HepG2 (cell line): ENCODE data around the gene C20orf96. TPM values are rescaled to one million over a fixed set of nuclear protein-coding genes. Genes with fewer than 3 reads are reported as not detected.

Source experiments
- ARNTL ChIP-seq: sonication (generic); formaldehyde crosslinking; IDR thresholded peaks from 2 replicates; pipeline ENCODE4 v1.4.0; 2020; ENCODE audit warnings: mild to moderate bottlenecking, missing genetic modification reagents
- BRCA1 ChIP-seq: sonication (generic); formaldehyde crosslinking; IDR thresholded peaks from 2 replicates; pipeline ENCODE4 v1.4.0; 2020; ENCODE audit warnings: missing genetic modification reagents
- CBX5 ChIP-seq: sonication (generic); formaldehyde crosslinking; IDR thresholded peaks from 2 replicates; pipeline ENCODE4 v1.4.0; 2020; ENCODE audit warnings: missing genetic modification reagents, borderline replicate concordance
- CHD2 ChIP-seq: IDR thresholded peaks from 2 replicates; pipeline ENCODE4 v1.6.1; 2011; ENCODE audit warnings: low read depth, low read length, improper control_type of control experiment
- MYNN ChIP-seq: sonication (generic); formaldehyde crosslinking; IDR thresholded peaks from 2 replicates; pipeline ENCODE4 v1.4.0; 2020; ENCODE audit warnings: mild to moderate bottlenecking, low read depth, missing genetic modification reagents
- PCBP1 ChIP-seq: fragments of 200-400 bp; formaldehyde crosslinking; IDR thresholded peaks from 2 replicates; pipeline ENCODE4 v1.6.1; 2017; ENCODE audit warnings: mild to moderate bottlenecking, low read depth, low read length, borderline replicate concordance
- PRPF4 ChIP-seq: fragments of 200-400 bp; formaldehyde crosslinking; IDR thresholded peaks from 2 replicates; pipeline ENCODE4 v1.6.1; 2016; ENCODE audit warnings: low read length, low read depth; ENCODE audit not compliant: poor library complexity, severe bottlenecking
- TBL1XR1 ChIP-seq: fragments of 150-350 bp; IDR thresholded peaks from 2 replicates; pipeline ENCODE4 v1.6.1; 2014; ENCODE audit warnings: borderline replicate concordance, low read length; ENCODE audit not compliant: partially characterized antibody
- ZNF160 ChIP-seq: sonication (generic); formaldehyde crosslinking; IDR thresholded peaks from 2 replicates; pipeline ENCODE4 v1.8.0; 2022; ENCODE audit warnings: mild to moderate bottlenecking, inconsistent platforms, missing genetic modification reagents
- ZNF383 ChIP-seq: sonication (generic); formaldehyde crosslinking; IDR thresholded peaks from 2 replicates; pipeline ENCODE4 v1.4.0; 2020; ENCODE audit warnings: missing genetic modification reagents, mild to moderate bottlenecking, borderline replicate concordance
- ZNF441 ChIP-seq: sonication (generic); formaldehyde crosslinking; IDR thresholded peaks from 2 replicates; pipeline ENCODE4 v1.7.0; 2021; ENCODE audit warnings: missing genetic modification reagents, borderline replicate concordance
- polyA plus RNA-seq, 8 experiments: library from polyadenylated mRNA; depleted of rRNA in 3 of 8; stranded (reverse) in 7 of 8; unstranded in 1 of 8; fragments of >200 nt; fragmentation: Illumina TruSeq in 4 of 8; extraction: Trizol in 4 of 8; gene quantifications; 2 replicates each; pipeline versions ENCODE4 v1.2.1 to v1.2.3, GENCODE V29; 2011 to 2016; ENCODE audit warnings: low read depth in 4 of 8, missing spikeins in 1 of 8, mixed read lengths in 1 of 8; ENCODE audit not compliant: insufficient read depth in 1 of 8
- total RNA-seq, 5 experiments: library from RNA; depleted of rRNA; stranded (reverse); fragments of >200 nt; fragmentation: Illumina TruSeq; extraction: Trizol; gene quantifications; 2 replicates each; pipeline ENCODE4 v1.2.3, GENCODE V29; 2016; ENCODE audit warnings: low read depth in 1 of 5
- TF ChIP-seq, protein P1 (sequence below): sonication (generic); formaldehyde crosslinking; IDR thresholded peaks from 2 replicates; pipeline ENCODE4 v1.8.1; 2022; ENCODE audit warnings: low read depth, mild to moderate bottlenecking, missing genetic modification reagents
- TF ChIP-seq, protein P2 (sequence below): sonication (generic); formaldehyde crosslinking; IDR thresholded peaks from 2 replicates; pipeline ENCODE4 v1.4.0; 2020; ENCODE audit warnings: mild to moderate bottlenecking, missing genetic modification reagents
- TF ChIP-seq, protein P3 (sequence below): sonication (generic); formaldehyde crosslinking; IDR thresholded peaks from 2 replicates; pipeline ENCODE4 v1.4.0; 2020; ENCODE audit warnings: mild to moderate bottlenecking, missing genetic modification reagents
- TF ChIP-seq, protein P4 (sequence below): sonication (generic); formaldehyde crosslinking; IDR thresholded peaks from 2 replicates; pipeline ENCODE4 v1.8.1; 2023; ENCODE audit warnings: mild to moderate bottlenecking, inconsistent platforms, moderate library complexity, missing genetic modification reagents, borderline replicate concordance
- TF ChIP-seq, protein P5 (sequence below): sonication (generic); formaldehyde crosslinking; IDR thresholded peaks from 2 replicates; pipeline ENCODE4 v1.8.1; 2023; ENCODE audit warnings: missing genetic modification reagents, mild to moderate bottlenecking, borderline replicate concordance
- TF ChIP-seq, protein P6 (sequence below): sonication (generic); formaldehyde crosslinking; conservative IDR thresholded peaks from 2 replicates; pipeline ENCODE4 v1.5.0; 2020; ENCODE audit warnings: missing genetic modification reagents

Gene C20orf96
- total and polyA plus RNA-seq, 2 of the 13 experiments (the other 11 are each of a cell fraction or from before 2014, with no cell fraction given): 3.8 to 20.6 TPM

DNA sequence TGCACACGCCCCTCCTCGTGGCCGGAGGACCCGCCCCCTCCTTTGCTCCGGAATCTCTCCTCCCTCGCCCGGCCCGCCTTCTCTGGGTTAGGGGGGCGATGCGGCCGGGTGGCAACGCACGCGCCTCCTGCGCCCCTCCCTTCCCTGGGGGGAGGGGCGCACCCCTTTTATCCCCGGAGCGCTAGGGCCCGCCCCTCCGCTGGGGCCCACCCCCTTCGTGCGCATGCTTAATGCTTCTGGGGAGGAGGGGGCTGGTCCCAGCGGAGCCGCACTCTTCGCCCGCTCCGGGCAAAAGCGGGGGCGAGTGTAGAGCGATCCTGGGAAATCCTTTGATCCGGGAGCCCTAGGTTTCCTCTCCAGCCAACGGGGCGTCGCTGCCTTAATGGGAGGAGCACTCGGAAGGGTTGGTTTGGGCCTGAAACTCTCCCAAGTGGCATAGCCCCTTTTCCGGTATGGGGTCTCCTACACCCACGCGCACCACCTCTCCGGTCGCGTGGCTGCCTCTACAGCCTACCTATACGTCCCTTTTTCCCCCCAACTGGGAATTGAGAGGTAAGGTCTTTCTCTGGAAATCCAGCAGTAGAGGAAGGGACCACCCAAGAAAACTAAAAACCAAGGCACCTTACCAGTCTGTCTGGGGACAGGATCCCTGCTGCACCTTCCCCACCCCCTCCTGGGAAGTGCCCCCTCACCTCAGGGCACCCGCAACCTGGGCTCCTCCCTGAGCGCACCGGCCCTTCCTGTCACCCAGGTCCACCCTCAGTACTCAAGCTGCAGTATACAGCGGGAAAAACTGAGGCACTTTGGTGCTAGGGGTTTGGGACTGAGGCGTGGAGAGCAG is 36.9 kb upstream of the C20orf96 start (continued):
- TF ChIP-seq PCBP1: peak; percentile 97; the same call in 1 of the 2 replicates
- no peak for TF ChIP-seq PRPF4
- TF ChIP-seq CBX5 (CRISPR knock-in tag): no peak; the same call in 1 of the 2 replicates
- no peak for TF ChIP-seq MYNN (CRISPR knock-in tag)
- peak; percentile 54 for TF ChIP-seq TBL1XR1
- TF ChIP-seq CHD2: peak; percentile 67; the same call in 1 of the 2 replicates
- TF ChIP-seq, protein P1, sequence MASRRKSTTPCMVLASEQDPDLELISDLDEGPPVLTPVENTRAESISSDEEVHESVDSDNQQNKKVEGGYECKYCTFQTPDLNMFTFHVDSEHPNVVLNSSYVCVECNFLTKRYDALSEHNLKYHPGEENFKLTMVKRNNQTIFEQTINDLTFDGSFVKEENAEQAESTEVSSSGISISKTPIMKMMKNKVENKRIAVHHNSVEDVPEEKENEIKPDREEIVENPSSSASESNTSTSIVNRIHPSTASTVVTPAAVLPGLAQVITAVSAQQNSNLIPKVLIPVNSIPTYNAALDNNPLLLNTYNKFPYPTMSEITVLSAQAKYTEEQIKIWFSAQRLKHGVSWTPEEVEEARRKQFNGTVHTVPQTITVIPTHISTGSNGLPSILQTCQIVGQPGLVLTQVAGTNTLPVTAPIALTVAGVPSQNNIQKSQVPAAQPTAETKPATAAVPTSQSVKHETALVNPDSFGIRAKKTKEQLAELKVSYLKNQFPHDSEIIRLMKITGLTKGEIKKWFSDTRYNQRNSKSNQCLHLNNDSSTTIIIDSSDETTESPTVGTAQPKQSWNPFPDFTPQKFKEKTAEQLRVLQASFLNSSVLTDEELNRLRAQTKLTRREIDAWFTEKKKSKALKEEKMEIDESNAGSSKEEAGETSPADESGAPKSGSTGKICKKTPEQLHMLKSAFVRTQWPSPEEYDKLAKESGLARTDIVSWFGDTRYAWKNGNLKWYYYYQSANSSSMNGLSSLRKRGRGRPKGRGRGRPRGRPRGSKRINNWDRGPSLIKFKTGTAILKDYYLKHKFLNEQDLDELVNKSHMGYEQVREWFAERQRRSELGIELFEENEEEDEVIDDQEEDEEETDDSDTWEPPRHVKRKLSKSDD (CRISPR knock-in tag): no peak; the same call in 1 of the 2 replicates
- TF ChIP-seq, protein P2, sequence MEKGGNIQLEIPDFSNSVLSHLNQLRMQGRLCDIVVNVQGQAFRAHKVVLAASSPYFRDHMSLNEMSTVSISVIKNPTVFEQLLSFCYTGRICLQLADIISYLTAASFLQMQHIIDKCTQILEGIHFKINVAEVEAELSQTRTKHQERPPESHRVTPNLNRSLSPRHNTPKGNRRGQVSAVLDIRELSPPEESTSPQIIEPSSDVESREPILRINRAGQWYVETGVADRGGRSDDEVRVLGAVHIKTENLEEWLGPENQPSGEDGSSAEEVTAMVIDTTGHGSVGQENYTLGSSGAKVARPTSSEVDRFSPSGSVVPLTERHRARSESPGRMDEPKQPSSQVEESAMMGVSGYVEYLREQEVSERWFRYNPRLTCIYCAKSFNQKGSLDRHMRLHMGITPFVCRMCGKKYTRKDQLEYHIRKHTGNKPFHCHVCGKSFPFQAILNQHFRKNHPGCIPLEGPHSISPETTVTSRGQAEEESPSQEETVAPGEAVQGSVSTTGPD (CRISPR knock-in tag): no peak
- 0 out of 2 replicates have a peak, but pooled peaks have one; percentile 18 for TF ChIP-seq ZNF441
- TF ChIP-seq, protein P3, sequence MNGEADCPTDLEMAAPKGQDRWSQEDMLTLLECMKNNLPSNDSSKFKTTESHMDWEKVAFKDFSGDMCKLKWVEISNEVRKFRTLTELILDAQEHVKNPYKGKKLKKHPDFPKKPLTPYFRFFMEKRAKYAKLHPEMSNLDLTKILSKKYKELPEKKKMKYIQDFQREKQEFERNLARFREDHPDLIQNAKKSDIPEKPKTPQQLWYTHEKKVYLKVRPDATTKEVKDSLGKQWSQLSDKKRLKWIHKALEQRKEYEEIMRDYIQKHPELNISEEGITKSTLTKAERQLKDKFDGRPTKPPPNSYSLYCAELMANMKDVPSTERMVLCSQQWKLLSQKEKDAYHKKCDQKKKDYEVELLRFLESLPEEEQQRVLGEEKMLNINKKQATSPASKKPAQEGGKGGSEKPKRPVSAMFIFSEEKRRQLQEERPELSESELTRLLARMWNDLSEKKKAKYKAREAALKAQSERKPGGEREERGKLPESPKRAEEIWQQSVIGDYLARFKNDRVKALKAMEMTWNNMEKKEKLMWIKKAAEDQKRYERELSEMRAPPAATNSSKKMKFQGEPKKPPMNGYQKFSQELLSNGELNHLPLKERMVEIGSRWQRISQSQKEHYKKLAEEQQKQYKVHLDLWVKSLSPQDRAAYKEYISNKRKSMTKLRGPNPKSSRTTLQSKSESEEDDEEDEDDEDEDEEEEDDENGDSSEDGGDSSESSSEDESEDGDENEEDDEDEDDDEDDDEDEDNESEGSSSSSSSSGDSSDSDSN (CRISPR knock-in tag): no peak; the same call in 1 of the 2 replicates
- TF ChIP-seq, protein P4, sequence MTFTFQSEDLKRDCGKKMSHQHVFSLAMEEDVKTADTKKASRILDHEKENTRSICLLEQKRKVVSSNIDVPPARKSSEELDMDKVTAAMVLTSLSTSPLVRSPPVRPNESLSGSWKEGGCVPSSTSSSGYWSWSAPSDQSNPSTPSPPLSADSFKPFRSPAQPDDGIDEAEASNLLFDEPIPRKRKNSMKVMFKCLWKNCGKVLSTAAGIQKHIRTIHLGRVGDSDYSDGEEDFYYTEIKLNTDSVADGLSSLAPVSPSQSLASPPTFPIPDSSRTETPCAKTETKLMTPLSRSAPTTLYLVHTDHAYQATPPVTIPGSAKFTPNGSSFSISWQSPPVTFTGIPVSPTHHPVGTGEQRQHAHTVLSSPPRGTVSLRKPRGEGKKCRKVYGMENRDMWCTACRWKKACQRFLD (CRISPR knock-in tag): no peak
- TF ChIP-seq ARNTL (CRISPR knock-in tag): peak; percentile 97
- peak; percentile 6; the same call in 1 of the 2 replicates for TF ChIP-seq ZNF160
- TF ChIP-seq, protein P5, sequence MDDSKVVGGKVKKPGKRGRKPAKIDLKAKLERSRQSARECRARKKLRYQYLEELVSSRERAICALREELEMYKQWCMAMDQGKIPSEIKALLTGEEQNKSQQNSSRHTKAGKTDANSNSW (CRISPR knock-in tag): 0 out of 2 replicates have a peak, but pooled peaks have one; percentile 64
- no peak for TF ChIP-seq ZNF383 (CRISPR knock-in tag)
- TF ChIP-seq BRCA1 (CRISPR knock-in tag): no peak; the same call in 1 of the 2 replicates
- TF ChIP-seq, protein P6, sequence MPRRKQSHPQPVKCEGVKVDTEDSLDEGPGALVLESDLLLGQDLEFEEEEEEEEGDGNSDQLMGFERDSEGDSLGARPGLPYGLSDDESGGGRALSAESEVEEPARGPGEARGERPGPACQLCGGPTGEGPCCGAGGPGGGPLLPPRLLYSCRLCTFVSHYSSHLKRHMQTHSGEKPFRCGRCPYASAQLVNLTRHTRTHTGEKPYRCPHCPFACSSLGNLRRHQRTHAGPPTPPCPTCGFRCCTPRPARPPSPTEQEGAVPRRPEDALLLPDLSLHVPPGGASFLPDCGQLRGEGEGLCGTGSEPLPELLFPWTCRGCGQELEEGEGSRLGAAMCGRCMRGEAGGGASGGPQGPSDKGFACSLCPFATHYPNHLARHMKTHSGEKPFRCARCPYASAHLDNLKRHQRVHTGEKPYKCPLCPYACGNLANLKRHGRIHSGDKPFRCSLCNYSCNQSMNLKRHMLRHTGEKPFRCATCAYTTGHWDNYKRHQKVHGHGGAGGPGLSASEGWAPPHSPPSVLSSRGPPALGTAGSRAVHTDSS (CRISPR knock-in tag): 0 out of 2 replicates have a peak, but pooled peaks have one; percentile 88
